ENCODE results near the gene TBXT. TPM values are rescaled to one million over a fixed set of nuclear protein-coding genes. Genes with fewer than 3 reads are reported as not detected.

Gene TBXT, protein sequence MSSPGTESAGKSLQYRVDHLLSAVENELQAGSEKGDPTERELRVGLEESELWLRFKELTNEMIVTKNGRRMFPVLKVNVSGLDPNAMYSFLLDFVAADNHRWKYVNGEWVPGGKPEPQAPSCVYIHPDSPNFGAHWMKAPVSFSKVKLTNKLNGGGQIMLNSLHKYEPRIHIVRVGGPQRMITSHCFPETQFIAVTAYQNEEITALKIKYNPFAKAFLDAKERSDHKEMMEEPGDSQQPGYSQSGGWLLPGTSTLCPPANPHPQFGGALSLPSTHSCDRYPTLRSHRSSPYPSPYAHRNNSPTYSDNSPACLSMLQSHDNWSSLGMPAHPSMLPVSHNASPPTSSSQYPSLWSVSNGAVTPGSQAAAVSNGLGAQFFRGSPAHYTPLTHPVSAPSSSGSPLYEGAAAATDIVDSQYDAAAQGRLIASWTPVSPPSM
- polyA plus RNA-seq (2012; ENCODE audit: insufficient read length, low read depth), result not detected

DNA sequence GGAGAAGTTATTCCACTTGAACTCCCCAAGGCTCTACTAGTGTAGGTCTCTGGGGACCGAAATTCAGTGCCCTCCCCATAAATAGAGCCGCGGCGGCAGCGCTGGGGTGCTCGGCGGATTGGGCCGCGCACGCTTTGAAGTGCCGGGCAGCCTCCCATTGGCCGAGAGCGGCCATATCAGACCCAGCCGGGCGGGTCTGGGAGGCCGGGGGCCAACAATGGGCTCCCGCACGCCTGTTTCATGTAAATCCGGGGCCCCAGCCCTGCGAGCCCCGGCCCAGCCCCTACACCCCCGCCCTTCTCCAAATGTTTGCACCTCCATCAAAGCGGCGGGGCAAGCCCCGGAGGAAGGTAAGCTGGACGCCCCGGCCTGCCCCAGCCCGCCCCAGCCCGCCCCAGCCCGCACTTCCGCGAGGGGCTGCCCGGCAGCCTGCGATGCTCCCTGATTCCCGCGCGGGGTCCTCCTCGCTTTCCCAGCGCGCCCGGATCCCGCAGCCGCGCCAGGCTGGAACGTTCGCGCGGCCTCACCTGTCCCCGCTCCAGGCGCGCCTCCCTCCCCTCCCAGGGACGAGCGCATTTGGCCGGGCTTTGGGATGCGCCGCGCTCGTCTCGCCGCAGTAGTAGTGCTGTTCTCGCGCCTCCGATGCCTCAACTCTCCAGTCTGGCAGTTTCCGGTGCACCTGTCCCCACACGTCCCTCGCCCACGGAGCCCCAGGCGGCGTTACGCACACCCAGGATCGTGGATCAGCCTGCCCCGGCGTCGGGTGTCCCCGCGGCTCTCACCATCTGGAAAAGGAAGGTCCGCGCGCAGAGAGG, at the start of gene TBXT:
Gene TBXT (minus strand): TSS at position 51 of the 815 bp plus-strand sequence. CDS start 260 bp downstream, outside the sequence.
- TF ChIP-seq TAF1 (IDR thresholded peaks at IDR 0.05; ENCODE audit: borderline replicate concordance, insufficient read depth, low read length) (no peak), POLR2AphosphoS5 (IDR thresholded peaks at IDR 0.05; ENCODE audit: low read depth, low read length) (no peak), SIN3A (IDR thresholded peaks at IDR 0.05; ENCODE audit: borderline replicate concordance, insufficient read depth, low read length) (no peak), FOXP2 (optimal IDR thresholded peaks at IDR 0.05; ENCODE audit: borderline replicate concordance, extremely low read depth, extremely low read length, insufficient read depth) (no peak)
- TF ChIP-seq, protein P1, sequence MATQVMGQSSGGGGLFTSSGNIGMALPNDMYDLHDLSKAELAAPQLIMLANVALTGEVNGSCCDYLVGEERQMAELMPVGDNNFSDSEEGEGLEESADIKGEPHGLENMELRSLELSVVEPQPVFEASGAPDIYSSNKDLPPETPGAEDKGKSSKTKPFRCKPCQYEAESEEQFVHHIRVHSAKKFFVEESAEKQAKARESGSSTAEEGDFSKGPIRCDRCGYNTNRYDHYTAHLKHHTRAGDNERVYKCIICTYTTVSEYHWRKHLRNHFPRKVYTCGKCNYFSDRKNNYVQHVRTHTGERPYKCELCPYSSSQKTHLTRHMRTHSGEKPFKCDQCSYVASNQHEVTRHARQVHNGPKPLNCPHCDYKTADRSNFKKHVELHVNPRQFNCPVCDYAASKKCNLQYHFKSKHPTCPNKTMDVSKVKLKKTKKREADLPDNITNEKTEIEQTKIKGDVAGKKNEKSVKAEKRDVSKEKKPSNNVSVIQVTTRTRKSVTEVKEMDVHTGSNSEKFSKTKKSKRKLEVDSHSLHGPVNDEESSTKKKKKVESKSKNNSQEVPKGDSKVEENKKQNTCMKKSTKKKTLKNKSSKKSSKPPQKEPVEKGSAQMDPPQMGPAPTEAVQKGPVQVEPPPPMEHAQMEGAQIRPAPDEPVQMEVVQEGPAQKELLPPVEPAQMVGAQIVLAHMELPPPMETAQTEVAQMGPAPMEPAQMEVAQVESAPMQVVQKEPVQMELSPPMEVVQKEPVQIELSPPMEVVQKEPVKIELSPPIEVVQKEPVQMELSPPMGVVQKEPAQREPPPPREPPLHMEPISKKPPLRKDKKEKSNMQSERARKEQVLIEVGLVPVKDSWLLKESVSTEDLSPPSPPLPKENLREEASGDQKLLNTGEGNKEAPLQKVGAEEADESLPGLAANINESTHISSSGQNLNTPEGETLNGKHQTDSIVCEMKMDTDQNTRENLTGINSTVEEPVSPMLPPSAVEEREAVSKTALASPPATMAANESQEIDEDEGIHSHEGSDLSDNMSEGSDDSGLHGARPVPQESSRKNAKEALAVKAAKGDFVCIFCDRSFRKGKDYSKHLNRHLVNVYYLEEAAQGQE (IDR thresholded peaks at IDR 0.05; ENCODE audit: insufficient read depth in 1 of 2, low read depth in 2 of 2, low read length in 2 of 2), result no peak

DNA sequence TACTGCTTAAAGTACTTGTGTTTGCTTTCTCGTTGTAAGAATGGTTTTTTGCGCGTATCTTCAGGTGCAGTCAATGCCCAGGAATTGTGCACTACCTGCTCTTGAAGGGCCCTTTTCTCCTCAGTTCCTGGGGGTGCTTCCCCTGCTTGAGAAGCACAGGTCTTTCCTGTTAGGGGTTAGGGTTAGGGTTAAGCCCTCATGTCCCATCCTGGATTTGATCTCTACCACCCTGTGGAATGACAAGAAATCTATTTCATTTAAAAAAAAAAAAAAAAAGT, 39.6 kb upstream of the TBXT start:
- TF ChIP-seq POLR2AphosphoS5 (IDR thresholded peaks at IDR 0.05; ENCODE audit: low read depth, low read length), result no peak
- TF ChIP-seq, protein P1 (IDR thresholded peaks at IDR 0.05; ENCODE audit: insufficient read depth in 1 of 2, low read depth in 2 of 2, low read length in 2 of 2), result no peak
- no peak for TF ChIP-seq FOXP2 (optimal IDR thresholded peaks at IDR 0.05; ENCODE audit: borderline replicate concordance, extremely low read depth, extremely low read length, insufficient read depth)
- no peak for TF ChIP-seq SIN3A (IDR thresholded peaks at IDR 0.05; ENCODE audit: borderline replicate concordance, insufficient read depth, low read length)
- TF ChIP-seq TAF1 (IDR thresholded peaks at IDR 0.05; ENCODE audit: borderline replicate concordance, insufficient read depth, low read length), result no peak

DNA sequence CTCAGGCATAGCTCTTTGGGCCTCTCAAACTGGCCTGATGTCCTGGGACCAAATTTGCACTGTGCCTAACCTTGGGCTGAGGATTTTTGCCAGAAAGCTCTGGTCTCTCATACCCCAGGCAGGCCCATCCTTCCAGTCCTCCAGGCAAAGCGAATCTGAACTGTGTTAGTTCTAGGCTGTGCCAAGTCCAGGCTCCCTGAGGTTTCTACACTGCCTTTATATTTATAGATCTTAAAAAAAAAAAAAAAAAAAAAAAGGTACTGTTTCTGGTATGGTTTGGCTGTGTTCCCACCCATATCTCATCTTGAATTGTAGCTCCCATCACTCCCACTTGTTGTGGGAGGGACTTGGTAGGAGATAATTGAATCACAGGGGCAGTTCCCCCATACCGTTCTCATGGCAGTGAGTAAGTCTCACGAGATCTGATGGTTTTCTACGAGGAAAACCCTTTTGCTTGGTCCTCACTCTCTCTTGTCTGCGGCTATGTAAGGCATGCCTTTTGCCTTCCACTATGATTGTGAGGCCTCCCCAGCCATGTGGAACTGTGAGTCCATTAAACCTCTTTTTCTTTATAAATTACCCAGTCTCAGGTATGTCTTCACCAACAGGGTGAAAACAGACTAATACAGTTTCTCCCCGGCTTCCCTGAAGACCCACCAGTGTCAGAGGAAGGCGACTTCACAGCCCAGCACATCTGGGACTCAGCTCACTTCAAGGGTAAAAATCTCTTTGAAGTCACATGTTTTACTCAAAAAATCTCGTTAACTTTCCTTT, 39.0 kb upstream of the TBXT start:
- no peak for TF ChIP-seq SIN3A (IDR thresholded peaks at IDR 0.05; ENCODE audit: borderline replicate concordance, insufficient read depth, low read length)

DNA sequence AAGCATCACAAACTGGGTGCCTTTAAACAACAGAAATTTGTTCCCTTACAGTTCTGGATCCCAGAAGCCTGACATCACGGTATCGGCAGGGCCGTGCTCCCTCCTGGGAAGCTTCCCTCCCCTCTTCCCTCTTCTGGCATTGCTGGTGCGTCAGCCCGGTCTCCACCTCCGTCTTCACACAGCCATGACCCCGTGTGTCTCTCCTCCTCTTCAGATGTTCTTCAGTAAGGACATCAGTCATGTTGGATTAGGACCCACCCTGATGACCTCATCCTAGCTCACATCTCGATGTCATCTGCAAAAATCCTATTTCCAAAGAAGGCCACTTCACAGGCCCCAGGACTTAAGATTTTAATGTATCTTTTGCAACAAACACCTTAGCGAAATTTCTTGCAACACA, 38.4 kb upstream of the TBXT start:
- no peak for TF ChIP-seq SIN3A (IDR thresholded peaks at IDR 0.05; ENCODE audit: borderline replicate concordance, insufficient read depth, low read length)
- no peak for TF ChIP-seq FOXP2 (optimal IDR thresholded peaks at IDR 0.05; ENCODE audit: borderline replicate concordance, extremely low read depth, extremely low read length, insufficient read depth)
- TF ChIP-seq POLR2AphosphoS5 (IDR thresholded peaks at IDR 0.05; ENCODE audit: low read depth, low read length), result no peak
- TF ChIP-seq, protein P1 (IDR thresholded peaks at IDR 0.05; ENCODE audit: insufficient read depth in 1 of 2, low read depth in 2 of 2, low read length in 2 of 2), result no peak
- no peak for TF ChIP-seq TAF1 (IDR thresholded peaks at IDR 0.05; ENCODE audit: borderline replicate concordance, insufficient read depth, low read length)
